RCC 7860 (cell line): ENCODE data around the gene DDC.
"Not testable (repeated sequence)": the region's sequence is repeated elsewhere in the genome, so short reads cannot be mapped to it uniquely, and the experiment has no call there.

ENCODE experiments used
- DNase-seq: peaks from one replicate; pipeline ENCODE4 v3.0.0-alpha.2; 2015; ENCODE audit warnings: low spot score
- FAIRE-seq: peaks from 2 replicates; lab custom pipeline; 2012; peaks lifted over from hg19 to GRCh38; lab: Jason Lieb, UNC

The DDC gene

DNA sequence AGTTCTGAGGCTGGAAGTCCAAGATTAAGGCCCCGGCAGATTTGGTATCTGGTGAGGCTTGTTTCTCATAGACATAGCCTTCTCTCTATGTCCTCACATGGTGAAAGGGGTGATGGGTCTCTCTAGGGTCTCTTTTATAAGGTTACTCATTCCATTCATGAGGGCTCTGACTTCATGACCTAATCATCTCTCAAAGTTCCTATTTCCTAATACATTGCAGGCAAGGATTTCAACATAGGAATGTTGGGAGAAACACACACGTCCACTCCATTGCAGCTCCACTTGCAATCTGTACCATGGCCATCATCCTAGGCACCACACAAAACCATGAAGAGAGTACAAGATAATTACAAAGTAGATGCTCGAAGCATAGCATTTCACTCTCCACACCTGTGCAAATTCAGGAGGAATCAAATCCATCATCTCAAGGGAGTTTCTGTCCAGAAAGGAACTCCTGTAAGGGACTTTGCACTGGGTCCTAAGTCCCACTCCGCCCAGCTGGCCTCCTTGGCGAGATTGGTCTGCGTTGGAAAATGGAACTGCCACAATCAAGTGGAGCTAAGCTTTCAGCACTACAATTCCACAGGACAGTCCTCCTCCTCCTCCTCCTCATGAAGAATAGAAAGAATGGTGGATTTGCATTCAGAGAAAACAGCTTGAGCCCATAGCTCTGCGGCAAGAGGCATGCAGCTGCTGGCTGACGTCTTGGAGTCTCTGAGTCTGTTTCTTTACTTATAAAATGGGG, 8.8 kb downstream of the DDC start:
- no peak for FAIRE-seq

DNA sequence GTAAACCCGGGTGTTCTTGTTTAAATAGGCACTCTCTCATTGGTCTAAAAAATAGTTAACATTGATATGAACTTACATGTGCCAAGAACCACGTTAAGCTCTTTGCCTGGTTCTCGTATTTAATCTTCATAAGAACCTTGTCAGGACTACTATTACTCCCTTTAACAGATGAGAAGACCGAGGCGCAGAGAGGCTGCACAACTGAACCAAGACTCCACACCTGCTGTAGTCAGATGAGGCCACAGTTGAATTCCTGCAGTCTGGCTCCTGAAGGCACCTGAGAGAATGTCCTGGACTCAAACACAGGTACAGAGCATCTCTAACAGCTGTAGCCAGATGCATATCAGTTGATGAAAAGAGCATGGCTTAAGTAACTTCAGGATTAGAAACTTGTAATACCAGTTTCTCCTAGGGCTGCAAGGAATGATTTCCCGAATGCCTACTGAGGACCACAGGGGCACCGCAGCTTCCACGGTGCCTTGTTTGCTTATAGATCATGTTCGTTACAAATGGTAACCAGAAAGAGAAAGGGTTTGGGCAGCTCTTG, 9.5 kb downstream of the DDC start:
- DNase-seq (no peak), FAIRE-seq (no peak)

More for the DNA sequence above, 8.8 kb downstream of the DDC start:
- no peak for DNase-seq

DNA sequence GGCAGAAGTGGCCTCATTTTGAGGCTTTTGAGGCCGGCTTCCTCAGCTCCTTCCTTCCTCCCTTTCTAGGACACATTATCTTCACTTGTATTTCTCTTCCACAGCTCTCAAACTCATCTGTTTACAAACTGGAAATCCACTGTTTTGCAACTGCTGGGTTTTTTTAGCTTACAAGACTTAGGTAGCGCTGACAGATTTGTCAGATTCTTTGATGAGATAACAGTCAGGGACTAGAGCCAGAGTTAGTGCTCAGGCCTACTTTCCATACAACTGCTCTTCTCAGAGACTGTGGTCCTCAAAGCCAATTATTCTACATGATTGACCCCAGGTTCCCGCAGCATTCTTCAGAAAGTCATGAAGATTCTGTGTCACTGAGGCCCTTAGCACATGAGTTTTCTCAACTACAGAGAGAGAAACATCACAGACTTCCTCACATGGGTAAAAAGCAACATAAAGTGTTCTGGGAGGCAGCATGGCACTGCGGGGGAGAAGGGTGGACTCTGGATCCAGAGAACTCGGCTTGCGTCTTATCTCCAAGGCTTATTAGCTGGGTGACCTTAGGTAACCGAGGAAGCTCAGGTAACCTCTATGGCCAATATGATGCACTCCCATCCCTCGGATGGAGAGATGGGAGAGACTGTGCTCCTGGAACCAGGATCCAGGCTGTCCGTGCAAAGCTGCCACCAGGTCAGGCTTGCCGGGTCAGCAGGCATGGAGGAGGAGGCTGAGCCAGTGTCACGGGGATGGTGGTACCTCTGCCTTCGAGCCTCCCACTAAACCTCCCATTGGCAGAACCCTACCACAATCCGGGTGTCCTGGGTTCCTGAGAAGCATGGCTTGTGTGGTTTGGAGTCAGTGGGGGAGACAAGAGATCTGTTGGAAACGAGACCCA, 10.5 kb downstream of the DDC start:
- DNase-seq = no peak
- no peak for FAIRE-seq

DNA sequence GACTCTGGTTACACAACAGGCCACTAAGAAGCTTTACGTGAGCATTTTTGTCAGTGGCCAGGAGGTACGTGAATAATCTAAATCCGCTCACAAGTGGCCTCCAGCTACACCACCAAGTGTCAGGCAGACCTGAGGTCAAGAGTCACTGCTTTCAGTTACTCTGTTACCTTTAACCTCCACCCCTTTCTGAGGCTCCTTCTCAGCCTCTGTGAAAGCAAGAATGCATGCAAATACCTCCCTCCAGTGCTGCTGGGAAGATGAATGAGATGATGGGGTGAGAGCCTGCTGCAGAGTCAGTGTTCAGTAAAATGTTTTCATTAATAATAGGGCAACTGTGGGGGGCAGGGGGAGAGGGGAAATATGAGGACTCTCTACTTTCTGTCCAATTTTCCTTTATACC, 11.2 kb downstream of the DDC start:
- no peak for DNase-seq
- no peak for FAIRE-seq

DNA sequence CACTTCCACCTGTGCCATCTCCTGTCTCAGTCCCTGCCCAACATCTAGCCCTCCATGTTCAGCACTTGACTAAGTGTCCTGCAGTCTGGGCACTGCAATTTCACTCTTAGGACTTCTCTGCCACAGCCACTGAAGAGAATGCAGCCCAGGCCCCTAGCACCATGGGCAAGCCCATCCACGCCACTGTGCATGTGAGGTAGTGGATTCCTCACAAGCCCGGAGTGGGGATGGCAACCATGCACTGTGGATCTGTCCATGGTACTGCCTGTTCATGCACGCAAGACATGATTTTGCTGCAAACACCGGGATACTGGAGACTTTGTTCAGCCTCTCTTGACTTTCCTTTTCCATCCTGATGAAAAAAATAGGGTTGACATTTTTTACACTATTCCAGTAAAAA, 12.3 kb downstream of the DDC start:
- no peak for DNase-seq
- FAIRE-seq = no peak

DNA sequence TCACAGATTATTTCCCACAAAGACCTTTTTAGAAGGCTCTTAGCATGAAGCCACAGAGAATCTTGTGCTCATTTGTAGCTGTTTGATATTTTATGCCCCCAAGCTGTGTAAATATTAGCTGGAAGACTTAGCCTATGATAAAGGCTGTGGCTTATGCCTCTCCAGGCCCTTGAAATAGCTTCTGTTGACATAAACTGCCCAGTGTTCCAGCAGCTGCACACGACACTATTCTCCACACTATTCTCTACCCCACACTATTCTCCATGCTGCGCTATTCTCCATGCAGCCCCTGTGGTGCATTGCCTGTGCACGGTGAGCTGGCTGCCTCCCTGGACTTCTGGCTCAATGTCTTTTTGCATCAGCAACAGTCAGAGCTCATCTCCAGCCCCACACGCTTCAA, 13.1 kb downstream of the DDC start:
- DNase-seq (no peak), FAIRE-seq (no peak)

DNA sequence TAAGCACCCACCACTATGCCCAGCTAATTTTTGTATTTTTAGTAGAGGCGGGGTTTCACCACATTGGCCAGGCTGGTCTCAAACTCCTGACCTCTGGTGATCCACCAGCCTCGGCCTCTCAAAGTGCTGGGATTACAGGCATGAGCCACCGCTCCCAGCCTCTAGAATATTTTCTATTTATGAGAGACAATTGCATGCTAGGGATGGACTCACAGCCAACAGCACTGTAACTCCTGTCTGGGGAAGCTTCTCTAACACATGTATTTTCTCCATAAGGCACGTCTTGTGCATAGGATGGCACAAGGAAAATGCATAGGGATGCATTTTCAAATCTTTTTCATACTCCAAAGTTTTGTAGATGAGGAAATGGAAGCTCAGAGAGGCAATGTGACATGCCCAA, 19.6 kb downstream of the DDC start:
- not testable (repeated sequence) for FAIRE-seq

DNA sequence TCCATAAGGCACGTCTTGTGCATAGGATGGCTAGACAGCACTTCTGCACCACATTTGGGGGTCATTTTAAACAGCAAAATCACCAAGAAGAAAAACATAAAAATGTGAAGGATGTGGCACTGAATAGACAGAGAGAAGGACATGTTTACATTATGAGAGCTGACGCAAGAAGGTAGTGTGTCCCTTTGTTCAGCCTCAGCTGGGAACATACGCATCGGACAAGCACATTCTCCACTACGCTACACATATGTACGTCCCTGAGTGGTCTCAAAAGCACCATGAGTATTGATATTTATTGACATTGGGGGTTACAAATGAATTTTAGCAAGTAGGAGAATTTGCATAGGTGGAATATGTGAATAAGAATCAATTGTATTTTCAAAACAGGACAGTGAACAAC, 20.2 kb downstream of the DDC start:
- FAIRE-seq (no peak), DNase-seq (no peak)

More for the DNA sequence above, 19.6 kb downstream of the DDC start:
- not testable (repeated sequence) for DNase-seq

DNA sequence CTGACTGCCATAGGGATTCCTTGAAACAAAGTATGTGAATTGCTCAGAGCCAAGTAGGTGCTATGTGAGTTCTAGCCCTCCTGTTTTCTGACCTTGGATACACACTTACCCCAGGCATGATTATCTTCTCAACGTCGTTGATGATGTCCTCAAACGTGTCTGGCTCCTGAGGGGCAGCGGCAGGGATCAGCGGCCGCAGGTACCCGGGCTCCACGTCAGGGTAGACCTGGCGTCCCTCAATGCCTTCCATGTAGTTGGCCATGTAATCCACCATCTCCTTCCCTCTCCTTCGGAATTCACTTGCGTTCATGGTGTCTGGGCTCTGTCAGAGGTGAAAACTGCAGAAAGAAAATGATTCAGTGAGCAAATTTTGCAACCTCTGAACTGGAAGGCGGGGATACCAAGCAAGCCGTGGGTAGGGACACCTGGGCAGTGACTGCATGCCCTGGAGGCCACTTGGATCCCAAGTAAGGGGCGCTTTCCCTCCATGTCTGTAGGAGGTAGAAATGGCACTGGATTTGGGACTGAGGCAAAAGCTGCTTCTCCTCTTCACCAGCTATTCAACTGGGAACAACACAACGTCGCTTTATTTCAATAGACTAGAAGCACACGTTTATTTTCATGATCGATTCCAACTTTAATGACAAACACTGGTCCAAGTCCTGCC, 21.3 kb downstream of the DDC start:
- DNase-seq = no peak
- no peak for FAIRE-seq

DNA sequence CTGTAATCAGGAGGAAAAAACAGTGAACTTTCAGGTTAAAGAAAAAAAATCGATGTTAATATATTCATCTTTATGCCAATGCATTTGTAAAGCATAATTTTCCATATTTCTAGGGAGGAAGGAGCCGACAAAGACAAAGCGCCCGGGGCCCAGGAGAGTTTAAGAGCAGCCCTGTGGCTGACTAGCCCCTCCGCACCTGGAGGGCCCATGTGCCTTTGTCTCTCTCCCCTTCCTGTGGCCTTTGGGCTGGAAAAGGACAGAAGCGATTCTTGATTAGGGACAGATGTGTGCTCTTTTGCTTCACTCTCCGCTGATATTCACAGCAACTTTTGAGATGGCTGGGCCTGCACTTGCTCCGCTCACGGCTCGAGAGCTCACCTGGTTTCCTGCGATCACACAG, 23.1 kb downstream of the DDC start:
- no peak for FAIRE-seq
- no peak for DNase-seq

DNA sequence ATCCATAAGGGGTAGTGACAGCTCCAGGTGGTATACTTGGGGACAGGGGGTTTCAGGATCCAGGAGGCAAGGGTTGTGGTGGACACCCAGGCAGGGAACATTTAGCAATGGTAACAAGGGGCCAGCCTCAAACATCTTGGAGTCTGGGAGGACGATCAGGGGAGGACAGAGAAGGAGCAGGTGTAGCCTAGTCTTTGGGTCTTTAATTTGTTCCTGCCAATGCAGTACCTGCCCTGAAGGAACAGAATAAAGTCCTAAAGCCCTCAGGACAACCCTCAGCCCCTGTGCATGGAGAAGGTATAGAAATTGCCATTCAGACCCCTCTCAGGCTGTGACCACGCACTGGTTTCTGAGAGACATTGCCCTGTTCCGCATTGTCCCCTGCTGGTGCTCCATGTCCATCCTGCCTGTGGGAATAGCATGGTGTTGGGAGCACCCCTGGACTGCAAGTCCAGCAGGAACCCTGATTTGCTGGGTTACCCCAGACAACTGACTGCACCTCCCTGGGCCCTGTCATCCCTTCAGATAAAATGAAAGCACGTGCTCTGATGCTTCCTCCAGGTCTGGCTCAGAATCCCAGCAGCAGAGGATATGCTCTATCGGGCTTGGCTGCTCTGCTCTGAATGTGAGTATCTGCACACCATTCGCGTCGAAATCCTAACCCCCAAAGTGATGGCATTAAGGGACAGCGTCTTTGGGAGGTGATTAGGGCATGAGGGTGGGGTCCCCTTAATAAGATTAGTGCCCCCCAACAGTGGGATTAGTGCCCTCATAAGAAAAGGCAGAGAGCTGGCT, 24.2 kb downstream of the DDC start:
- FAIRE-seq (no peak), DNase-seq (no peak)

DNA sequence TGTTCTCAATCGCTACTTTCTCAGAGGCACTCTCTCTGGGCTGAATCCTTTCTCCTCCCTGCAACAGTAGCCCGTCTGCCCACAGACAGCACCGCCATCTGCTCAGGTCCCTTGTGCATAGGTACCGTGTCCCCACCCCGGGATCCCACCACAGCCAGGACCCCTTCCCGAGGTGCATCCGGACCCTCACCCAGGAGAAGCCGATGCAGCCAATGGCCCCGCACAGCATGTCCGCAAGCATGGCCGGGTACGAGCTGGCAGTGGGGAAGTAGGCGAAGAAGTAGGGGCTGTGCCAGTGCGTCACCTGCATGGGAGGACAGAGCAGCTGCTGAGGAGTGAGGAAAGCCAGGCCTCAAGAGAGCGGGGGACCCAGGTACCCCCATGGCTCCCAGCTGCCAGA, 25.5 kb downstream of the DDC start:
- DNase-seq (no peak), FAIRE-seq (no peak)

DNA sequence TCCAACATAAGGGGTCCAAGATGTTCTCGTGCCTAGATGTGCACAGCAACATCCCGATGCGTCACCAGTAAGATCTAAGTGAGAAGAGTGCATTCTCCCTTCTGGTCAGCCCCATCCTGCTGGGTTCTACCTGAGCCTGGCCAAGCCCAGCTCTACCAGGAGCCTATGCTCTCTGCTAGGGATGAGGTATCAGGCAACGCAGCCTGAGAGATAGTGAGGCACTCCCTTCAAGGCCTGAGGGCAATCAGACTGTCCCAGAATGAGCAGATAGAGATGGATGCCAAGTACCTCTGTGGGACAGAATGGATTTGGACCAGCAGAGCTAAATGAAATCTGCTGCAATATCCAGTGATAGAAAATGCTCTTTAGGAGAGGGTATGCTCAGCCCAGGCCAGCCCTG, 26.7 kb downstream of the DDC start:
- DNase-seq = no peak
- no peak for FAIRE-seq

DNA sequence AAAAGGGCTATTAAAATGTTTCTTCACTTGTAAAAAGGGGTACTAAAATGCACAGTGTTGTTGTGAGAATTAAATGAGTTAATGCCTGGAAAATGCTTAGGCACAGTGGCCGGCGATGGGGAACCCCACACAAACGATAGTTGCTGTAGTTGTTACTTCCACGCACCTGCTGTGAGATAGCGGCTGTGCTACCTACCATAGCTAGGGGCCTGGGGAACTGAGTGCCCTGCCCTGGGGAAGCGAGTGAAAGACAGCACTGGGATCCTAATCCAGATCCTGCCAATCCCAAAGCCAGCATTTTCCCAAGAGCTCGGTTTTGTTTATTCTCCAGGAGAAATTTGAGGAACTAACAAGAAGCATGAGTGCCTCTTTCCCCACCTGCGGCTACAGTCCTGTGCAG, 27.8 kb downstream of the DDC start:
- no peak for DNase-seq
- no peak for FAIRE-seq

DNA sequence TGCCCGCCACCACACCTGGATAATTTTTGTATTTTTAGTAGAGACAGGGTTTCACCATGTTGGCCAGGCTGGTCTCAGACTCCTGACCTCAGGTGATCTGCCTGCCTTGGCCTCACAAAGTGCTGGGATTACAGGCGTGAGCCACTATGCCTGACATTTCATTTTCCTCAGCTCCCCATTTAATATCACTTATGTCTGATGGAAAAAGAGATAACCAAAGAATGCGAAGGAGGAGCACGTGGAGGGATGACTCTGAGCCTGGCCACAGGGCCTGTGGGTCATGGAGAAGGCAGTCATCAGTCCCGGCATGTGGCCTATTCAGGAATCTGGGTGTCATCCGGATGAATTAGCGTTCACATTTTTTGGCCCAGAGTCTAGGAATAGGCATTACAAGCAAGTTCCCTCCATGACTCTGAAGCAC, 29.9 kb downstream of the DDC start:
- peak; percentile 93 for DNase-seq
- peak; percentile 86 for FAIRE-seq

DNA sequence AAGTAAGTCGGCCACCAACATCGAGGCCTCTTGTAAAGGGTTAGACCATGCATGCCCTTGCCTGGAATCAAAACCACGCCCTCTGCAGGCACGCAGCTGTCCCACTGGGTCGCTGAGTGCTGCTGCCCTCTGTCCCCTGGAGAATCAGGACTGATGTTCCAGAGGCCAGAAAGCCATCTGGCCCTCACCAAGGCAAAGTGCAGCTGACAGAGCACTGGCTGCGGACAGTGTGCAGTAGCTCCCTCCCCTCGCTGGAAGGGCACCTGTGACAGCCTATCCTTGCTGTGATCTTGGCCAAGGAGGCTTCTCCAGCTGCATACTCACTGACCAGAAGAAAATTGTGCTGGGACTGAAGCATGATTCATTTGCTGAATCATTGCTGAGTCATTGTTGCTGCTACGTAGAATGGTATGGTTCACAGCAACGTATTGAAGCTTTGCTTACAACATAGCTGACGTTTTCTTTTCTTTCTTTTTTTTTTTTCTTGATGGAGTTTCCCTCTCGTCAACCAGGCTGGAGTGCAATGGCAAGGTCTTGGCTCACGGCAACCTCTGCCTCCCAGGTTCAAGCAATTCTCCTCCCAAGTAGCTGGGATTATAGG, 30.4 kb downstream of the DDC start:
- DNase-seq = peak; percentile 100
- peak; percentile 98 for FAIRE-seq

DNA sequence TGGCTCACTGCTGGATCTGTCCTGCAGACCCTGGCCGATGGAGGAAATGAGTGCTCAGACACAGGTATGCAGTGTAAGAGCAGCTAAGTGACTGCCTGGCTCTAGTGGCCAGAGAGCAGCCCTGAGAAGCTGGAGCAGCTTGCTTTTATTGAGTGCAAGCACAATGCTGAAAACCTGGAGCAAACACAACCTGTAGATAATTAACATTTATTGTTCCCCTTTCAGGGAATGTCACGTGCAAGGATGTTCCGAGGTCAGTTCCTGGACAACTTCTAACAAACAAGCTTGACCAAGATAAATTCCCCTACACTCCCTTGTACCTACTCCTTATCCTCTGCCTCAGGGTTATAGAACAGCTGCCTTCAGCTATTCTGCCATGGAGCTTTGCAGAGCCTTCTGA, 31.3 kb downstream of the DDC start:
- peak; percentile 9 for DNase-seq

DNA sequence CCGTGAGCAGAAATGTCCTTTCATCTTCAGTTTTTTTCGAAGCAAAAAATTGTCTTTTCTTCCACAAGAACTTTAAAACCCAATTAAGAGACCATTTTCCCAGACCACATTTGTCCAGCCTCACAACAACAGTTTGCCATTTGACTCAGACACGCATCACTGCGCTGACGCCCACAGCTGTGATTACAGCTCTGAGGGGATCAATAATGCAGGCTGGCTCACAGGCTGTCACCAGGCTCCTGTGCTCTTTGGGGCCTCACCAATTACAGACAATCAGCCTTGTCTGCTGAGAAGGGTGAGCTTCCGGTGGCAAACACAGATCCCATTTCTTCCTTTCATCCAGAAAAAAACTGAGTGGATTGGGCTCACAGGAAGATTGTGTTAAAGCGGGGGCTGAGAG, 33.3 kb downstream of the DDC start:
- no peak for FAIRE-seq
- no peak for DNase-seq

More for the DNA sequence above, 31.3 kb downstream of the DDC start:
- no peak for FAIRE-seq

DNA sequence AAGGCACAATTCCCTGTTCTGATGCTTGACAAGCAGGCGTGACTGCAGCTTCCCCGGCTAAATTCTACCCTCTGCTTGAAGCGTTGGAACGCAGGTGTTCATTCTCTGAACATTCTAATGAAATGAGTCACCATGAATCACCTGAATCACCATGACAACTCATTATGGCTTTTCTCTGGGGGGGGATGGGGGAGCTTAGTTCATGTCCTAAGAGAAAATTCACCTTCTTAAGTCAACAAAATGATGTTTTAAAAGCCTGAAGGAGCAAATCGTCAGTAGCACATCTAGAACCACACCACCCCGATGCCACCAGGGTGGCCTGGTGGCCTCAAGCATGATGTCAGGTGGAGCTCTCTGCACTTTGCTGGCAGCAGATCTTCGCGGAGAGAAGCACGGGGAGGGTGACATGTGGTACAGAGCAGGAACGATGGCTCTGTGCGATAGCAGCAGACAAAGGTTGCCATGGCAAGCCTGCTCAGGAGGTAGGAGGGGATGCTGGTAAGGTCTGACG, 33.7 kb downstream of the DDC start:
- FAIRE-seq (peak; percentile 67), DNase-seq (peak; percentile 81)

DNA sequence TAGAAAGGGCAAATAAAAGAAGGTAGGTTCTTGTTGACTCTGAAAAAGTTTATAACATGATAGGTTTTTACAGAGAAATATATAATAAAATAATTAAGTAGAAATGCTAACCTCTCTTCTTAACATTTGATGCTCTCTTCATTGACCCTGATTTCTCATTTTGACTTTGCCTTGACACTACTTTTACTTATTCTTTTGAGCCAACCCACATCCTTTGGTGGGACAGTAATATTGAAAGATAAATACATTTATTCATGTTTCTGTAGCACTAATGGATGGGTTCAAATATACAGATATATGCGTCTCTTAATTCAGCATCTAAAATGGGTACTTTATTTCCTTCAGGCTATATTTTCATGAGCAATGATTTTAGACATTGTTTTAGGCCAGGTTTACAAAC, 34.4 kb downstream of the DDC start:
- FAIRE-seq = no peak
- DNase-seq = no peak
